Esophagus muscularis mucosa (tissue), 4 donors: ENCODE measurements around the gene SRSF9. TPM values are rescaled to one million over a fixed set of nuclear protein-coding genes. Genes with fewer than 3 reads are reported as not detected.

Source experiments
- DNase-seq: peaks from one replicate; pipeline ENCODE4 v3.0.0-alpha.2; 2017; ENCODE audit errors: extremely low spot score
- H3K27ac ChIP-seq, 4 donors: fragments of 200-600 bp; sonication (generic); replicated peaks in 1 of 4; 1 replicate in 3 of 4; 2 replicates in 1 of 4; pipeline ENCODE4 v1.5.1; 2016 to 2019; ENCODE audit warnings: mild to moderate bottlenecking in 1 of 4
- H3K27me3 ChIP-seq, 4 donors: fragments of 200-600 bp; sonication (generic); one replicate each; pipeline versions ENCODE4 v1.5.1 to v1.6.0; 2016 to 2019
- H3K36me3 ChIP-seq, 4 donors: fragments of 200-600 bp; sonication (generic); one replicate each; pipeline ENCODE4 v1.5.1; 2016 to 2019
- H3K4me1 ChIP-seq, 4 donors: fragments of 200-600 bp; sonication (generic); one replicate each; pipeline ENCODE4 v1.5.1; 2016 to 2019
- H3K4me3 ChIP-seq, 4 donors: fragments of 200-600 bp; sonication (generic); 1 replicate in 2 of 4; 2 replicates in 2 of 4; pipeline ENCODE4 v1.5.1; 2016 to 2019; ENCODE audit warnings: mild to moderate bottlenecking in 4 of 4, moderate library complexity in 1 of 4
- H3K9me3 ChIP-seq, 4 donors: fragments of 200-600 bp; sonication (generic); 1 replicate in 3 of 4; 2 replicates in 1 of 4; pipeline ENCODE4 v1.5.1; 2016 to 2019
- CTCF ChIP-seq, 3 experiments: fragments of 200-600 bp in 2 of 3; fragments of 450-650 bp in 1 of 3; sonication (generic) in 2 of 3; IDR thresholded peaks; one replicate each; pipeline ENCODE4 v1.5.1; 2017 to 2019; ENCODE audit warnings: antibody characterized with exemption in 3 of 3, mild to moderate bottlenecking in 2 of 3, moderate library complexity in 1 of 3
- EP300 ChIP-seq: sonication (generic); formaldehyde crosslinking; IDR thresholded peaks from one replicate; pipeline ENCODE4 v1.6.1; 2017; ENCODE audit warnings: antibody characterized with exemption
- POLR2A ChIP-seq: fragments of 450-650 bp; IDR thresholded peaks from one replicate; pipeline ENCODE4 v1.6.1; 2017; ENCODE audit warnings: antibody characterized with exemption, moderate library complexity, mild to moderate bottlenecking, low read depth
- POLR2AphosphoS5 ChIP-seq, 2 donors: sonication (generic); formaldehyde crosslinking; IDR thresholded peaks; one replicate each; pipeline ENCODE4 v1.6.1; 2017; ENCODE audit warnings: antibody characterized with exemption in 2 of 2
- WGBS: methylation state at CpG from one replicate; pipeline ENCODE4 v1.1.5; 2018; 5-methylcytosine and 5-hydroxymethylcytosine counted together
- intact Hi-C: fragments of 100-400 bp; cut with DNase I; formaldehyde crosslinking; loops from one replicate; pipeline ENCODE4 v1.15.1; 2023
- total RNA-seq, 4 donors: library from RNA; depleted of rRNA; stranded (reverse); fragments of >200 nt; gene quantifications; one replicate each; pipeline versions ENCODE4 v1.1.0 to v1.2.1, GENCODE V29; 2016

The SRSF9 gene
- total RNA-seq, 4 donors from 2014 or later: 52.7 to 60.2 (median 54.7) TPM

- WGBS: under 1% methylated on average over 56 of the region's 59 CpGs
- peaks cover 0 to 33% (median 26%) of the 10 kb centered on the region in 4 donors for H3K36me3 ChIP-seq
- peak within 1 kb of the TSS; percentile 80 to 87 (median 83) for H3K27ac ChIP-seq
- TF ChIP-seq POLR2A: no peak
- peak; percentile 3 to 26 (median 13) for TF ChIP-seq CTCF (IDR thresholded peaks at IDR 0.05)
- no peak for TF ChIP-seq EP300
- peak; percentile 85 to 89 for TF ChIP-seq POLR2AphosphoS5 (IDR thresholded peaks at IDR 0.05)
- no peaks in the 10 kb centered on the region for H3K9me3 ChIP-seq
- H3K4me1 ChIP-seq: peaks cover 16 to 25% (median 22%) of the 10 kb centered on the region in 4 donors
- peak; percentile 98 for DNase-seq
- peaks cover 0 to 19% (median 0%) of the 10 kb centered on the region in 4 donors for H3K27me3 ChIP-seq
- peak within 1 kb of the TSS; percentile 64 to 90 (median 74) for H3K4me3 ChIP-seq
- intact Hi-C loops: loop anchor here (1.0 kb wide), 1 partner anchor 113 kb away; no protein-coding TSS in a partner anchor
These were observed 31.6 kb downstream of the SRSF9 start, which contains the start of gene COX6A1 for GRCh38 chr12:120437735-120438494. Gene COX6A1 (plus strand): TSS chr12:120438113. CDS start chr12:120438127, 14 bp downstream.

- Histone ChIP-seq H3K27ac (no peak overlapping the region), H3K36me3 (no peaks in the 10 kb centered on the region), H3K4me1 (peaks cover 0 to 9% (median 2%) of the 10 kb centered on the region in 4 donors), H3K9me3 (no peaks in the 10 kb centered on the region), H3K4me3 (no peak overlapping the region), H3K27me3 (peaks cover 0 to 34% (median 0%) of the 10 kb centered on the region in 4 donors)
- WGBS: 60% methylated on average over 10 of the region's 10 CpGs
- intact Hi-C loops: no loop called here
- TF ChIP-seq CTCF (IDR thresholded peaks at IDR 0.05) (no peak), POLR2A (no peak), POLR2AphosphoS5 (IDR thresholded peaks at IDR 0.05) (no peak), EP300 (no peak)
- DNase-seq: no peak
These were observed 36.6 kb downstream of the SRSF9 start for GRCh38 chr12:120432772-120433525.

GRCh38 chr12:120429368-120429767, 40.2 kb downstream of the SRSF9 start:
- Histone ChIP-seq H3K27ac (no peak overlapping the region), H3K9me3 (no peaks in the 10 kb centered on the region), H3K4me1 (peaks cover 0 to 5% (median 0%) of the 10 kb centered on the region in 4 donors), H3K4me3 (no peak overlapping the region), H3K36me3 (no peaks in the 10 kb centered on the region), H3K27me3 (peaks cover 0 to 29% (median 0%) of the 10 kb centered on the region in 4 donors)
- 71% methylated on average over 7 of the region's 7 CpGs for WGBS
- DNase-seq: no peak
- no peak for TF ChIP-seq POLR2AphosphoS5 (IDR thresholded peaks at IDR 0.05)
- TF ChIP-seq CTCF (IDR thresholded peaks at IDR 0.05): no peak
- TF ChIP-seq POLR2A: no peak
- no peak for TF ChIP-seq EP300
- intact Hi-C loops: no loop called here

- TF ChIP-seq POLR2A (no peak), EP300 (no peak), CTCF (IDR thresholded peaks at IDR 0.05) (no peak), POLR2AphosphoS5 (IDR thresholded peaks at IDR 0.05) (no peak)
- Histone ChIP-seq H3K27me3 (peaks cover 0 to 23% (median 0%) of the 10 kb centered on the region in 4 donors), H3K4me1 (peaks cover 0 to 5% (median 0%) of the 10 kb centered on the region in 4 donors), H3K36me3 (no peaks in the 10 kb centered on the region), H3K4me3 (no peak overlapping the region), H3K27ac (no peak overlapping the region), H3K9me3 (no peaks in the 10 kb centered on the region)
- DNase-seq: no peak
- WGBS: 55% methylated on average over 8 of the region's 8 CpGs
- intact Hi-C loops: no loop called here
These were observed 40.8 kb downstream of the SRSF9 start for GRCh38 chr12:120428597-120429229.
